Duodenal mucosa (tissue), 2 donors: ENCODE results near the gene AMIGO3.

ENCODE experiments used
- H3K27ac ChIP-seq: one replicate; pipeline ENCODE4 v1.7.0; 2013; ENCODE audit warnings: low read depth, low read length
- H3K27me3 ChIP-seq, 2 donors: one replicate each; pipeline ENCODE4 v1.7.0; 2013; ENCODE audit warnings: low read length in 2 of 2, control low read depth in 1 of 2; ENCODE audit not compliant: insufficient read depth in 2 of 2, control insufficient read depth in 1 of 2
- H3K36me3 ChIP-seq, 2 donors: one replicate each; pipeline ENCODE4 v1.7.0; 2013; ENCODE audit warnings: low read length in 2 of 2, control low read depth in 1 of 2; ENCODE audit not compliant: insufficient read depth in 2 of 2, control insufficient read depth in 1 of 2
- H3K4me1 ChIP-seq, 2 donors: one replicate each; pipeline ENCODE4 v1.7.0; 2013; ENCODE audit warnings: low read length in 2 of 2, control low read depth in 1 of 2; ENCODE audit not compliant: insufficient read depth in 2 of 2, control insufficient read depth in 1 of 2
- H3K4me3 ChIP-seq, 2 donors: one replicate each; pipeline ENCODE4 v1.7.0; 2013; ENCODE audit warnings: low read length in 2 of 2, low read depth in 1 of 2
- H3K9ac ChIP-seq, 2 donors: one replicate each; pipeline ENCODE4 v1.7.0; 2013; ENCODE audit warnings: low read length in 2 of 2, low read depth in 1 of 2
- H3K9me3 ChIP-seq, 2 donors: one replicate each; pipeline ENCODE4 v1.7.0; 2013; ENCODE audit warnings: low read length in 2 of 2, control low read depth in 1 of 2; ENCODE audit not compliant: control insufficient read depth in 1 of 2

The AMIGO3 gene

GRCh38 chr3:49720855-49721595 is 1.5 kb upstream of the AMIGO3 start:
- no peak overlapping the region for H3K4me3 ChIP-seq
- no peaks in the 10 kb centered on the region for H3K27me3 ChIP-seq
- no peak overlapping the region for H3K9ac ChIP-seq
- peaks cover 18 to 39% of the 10 kb centered on the region in 2 donors for H3K36me3 ChIP-seq
- peaks cover 54 to 65% of the 10 kb centered on the region in 2 donors for H3K4me1 ChIP-seq
- H3K9me3 ChIP-seq, result no peaks in the 10 kb centered on the region
- no peak overlapping the region for H3K27ac ChIP-seq

- Histone ChIP-seq H3K36me3 (peaks cover 30 to 47% of the 10 kb centered on the region in 2 donors), H3K27me3 (no peaks in the 10 kb centered on the region), H3K9ac (peak overlapping the region in 1 of 2 donors; percentile 61), H3K9me3 (no peaks in the 10 kb centered on the region), H3K4me3 (peak overlapping the region; percentile 73 to 80), H3K4me1 (peaks cover 35 to 46% of the 10 kb centered on the region in 2 donors), H3K27ac (no peak overlapping the region)
These were observed 648 bp downstream of the AMIGO3 start for GRCh38 chr3:49718858-49719213.

- no peak overlapping the region for H3K27ac ChIP-seq
- peaks cover 33 to 47% of the 10 kb centered on the region in 2 donors for H3K36me3 ChIP-seq
- H3K9ac ChIP-seq, result peak overlapping the region in 1 of 2 donors; percentile 61
- no peaks in the 10 kb centered on the region for H3K27me3 ChIP-seq
- H3K9me3 ChIP-seq, result no peaks in the 10 kb centered on the region
- H3K4me1 ChIP-seq, result peaks cover 35 to 46% of the 10 kb centered on the region in 2 donors
- peak overlapping the region; percentile 73 to 80 for H3K4me3 ChIP-seq
These were observed 1.3 kb downstream of the AMIGO3 start for GRCh38 chr3:49717959-49718857.

- H3K4me1 ChIP-seq, result peaks cover 28 to 38% of the 10 kb centered on the region in 2 donors
- H3K9me3 ChIP-seq, result no peaks in the 10 kb centered on the region
- H3K4me3 ChIP-seq, result no peak overlapping the region
- H3K27ac ChIP-seq, result no peak overlapping the region
- H3K9ac ChIP-seq, result no peak overlapping the region
- peaks cover 31 to 48% of the 10 kb centered on the region in 2 donors for H3K36me3 ChIP-seq
- no peaks in the 10 kb centered on the region for H3K27me3 ChIP-seq
These were observed 2.1 kb downstream of the AMIGO3 start for GRCh38 chr3:49717211-49717958.

- no peak overlapping the region for H3K27ac ChIP-seq
- H3K9me3 ChIP-seq, result no peaks in the 10 kb centered on the region
- H3K36me3 ChIP-seq, result peaks cover 25 to 46% of the 10 kb centered on the region in 2 donors
- H3K9ac ChIP-seq, result no peak overlapping the region
- no peak overlapping the region for H3K4me3 ChIP-seq
- H3K27me3 ChIP-seq, result no peaks in the 10 kb centered on the region
- peaks cover 22 to 31% of the 10 kb centered on the region in 2 donors for H3K4me1 ChIP-seq
These were observed 2.7 kb downstream of the AMIGO3 start for GRCh38 chr3:49716691-49717210.

GRCh38 chr3:49716169-49716568 is 3.3 kb downstream of the AMIGO3 start:
- H3K9ac ChIP-seq, result no peak overlapping the region
- no peaks in the 10 kb centered on the region for H3K27me3 ChIP-seq
- peaks cover 17 to 26% of the 10 kb centered on the region in 2 donors for H3K4me1 ChIP-seq
- H3K4me3 ChIP-seq, result no peak overlapping the region
- no peaks in the 10 kb centered on the region for H3K9me3 ChIP-seq
- H3K27ac ChIP-seq, result no peak overlapping the region
- H3K36me3 ChIP-seq, result peaks cover 22 to 46% of the 10 kb centered on the region in 2 donors

- Histone ChIP-seq H3K9ac (no peak overlapping the region), H3K27ac (no peak overlapping the region), H3K27me3 (no peaks in the 10 kb centered on the region), H3K36me3 (peaks cover 16 to 43% of the 10 kb centered on the region in 2 donors), H3K4me1 (peaks cover 12 to 21% of the 10 kb centered on the region in 2 donors), H3K9me3 (no peaks in the 10 kb centered on the region), H3K4me3 (no peak overlapping the region)
These were observed 3.8 kb downstream of the AMIGO3 start for GRCh38 chr3:49715611-49716121.

- Histone ChIP-seq H3K4me3 (no peak overlapping the region), H3K36me3 (peaks cover 15 to 38% of the 10 kb centered on the region in 2 donors), H3K4me1 (peaks cover 10 to 14% of the 10 kb centered on the region in 2 donors), H3K27ac (no peak overlapping the region), H3K9ac (no peak overlapping the region), H3K9me3 (no peaks in the 10 kb centered on the region), H3K27me3 (no peaks in the 10 kb centered on the region)
These were observed 4.5 kb downstream of the AMIGO3 start for GRCh38 chr3:49714728-49715550.
